Activated CD4-positive, alpha-beta T cell treated with anti-CD3 and anti-CD28 coated beads for 36 hours (primary cell): ENCODE measurements around the gene DGKZ. TPM values are rescaled to one million over a fixed set of nuclear protein-coding genes. Genes with fewer than 3 reads are reported as not detected.
"Not testable (repeated sequence)": the region's sequence is repeated elsewhere in the genome, so short reads cannot be mapped to it uniquely, and the experiment has no call there.

Experiments used
- ATAC-seq: fragments of 200-7000 bp; cut with Tn5 transposase; one replicate; pipeline ENCODE4 v1.10.0; 2021; ENCODE audit warnings: mild to moderate bottlenecking, moderate library complexity
- CTCF ChIA-PET: fragments of 350-600 bp; sonication (Branson Sonifier 250); formaldehyde crosslinking; loops from one replicate; lab custom pipeline; 2021; ENCODE audit warnings: antibody characterized with exemption; lab: Charles Lee
- POLR2A ChIA-PET: fragments of 350-600 bp; sonication (Branson Sonifier 250); formaldehyde crosslinking; loops from one replicate; lab custom pipeline; 2021; ENCODE audit warnings: antibody characterized with exemption, inconsistent platforms; lab: Charles Lee
- DNase-seq: peaks from one replicate; pipeline ENCODE4 v3.0.0-alpha.2; 2020
- H3K27ac Mint-ChIP-seq: one replicate; pipeline ENCODE4 v1.8.0; 2021; ENCODE audit warnings: mixed read lengths
- H3K27me3 Mint-ChIP-seq: one replicate; pipeline ENCODE4 v1.8.0; 2021; ENCODE audit warnings: mixed read lengths
- H3K36me3 Mint-ChIP-seq: one replicate; pipeline ENCODE4 v1.8.0; 2021; ENCODE audit warnings: low read depth, mixed read lengths
- H3K4me1 Mint-ChIP-seq: one replicate; pipeline ENCODE4 v1.8.0; 2021; ENCODE audit warnings: mixed read lengths
- H3K4me3 Mint-ChIP-seq: one replicate; pipeline ENCODE4 v1.8.0; 2021; ENCODE audit warnings: mild to moderate bottlenecking, moderate library complexity, mixed read lengths
- H3K9me3 Mint-ChIP-seq: one replicate; pipeline ENCODE4 v1.8.0; 2021; ENCODE audit warnings: low read depth, mixed read lengths
- intact Hi-C, 2 experiments: fragments of 100-400 bp; cut with DNase I in 1 of 2; cut with micrococcal nuclease in 1 of 2; formaldehyde crosslinking; loops; one replicate each; pipeline versions ENCODE4 v1.14.2 to v1.15.1; 2022 to 2024; cut with DNase I, micrococcal nuclease
- total RNA-seq, 2 experiments: library from RNA; stranded (reverse); gene quantifications; one replicate each; pipeline ENCODE4 v1.2.3, GENCODE V29; 2021

DGKZ gene
- total RNA-seq, 2 experiments from 2014 or later, result 87.6 to 101 TPM

DNA sequence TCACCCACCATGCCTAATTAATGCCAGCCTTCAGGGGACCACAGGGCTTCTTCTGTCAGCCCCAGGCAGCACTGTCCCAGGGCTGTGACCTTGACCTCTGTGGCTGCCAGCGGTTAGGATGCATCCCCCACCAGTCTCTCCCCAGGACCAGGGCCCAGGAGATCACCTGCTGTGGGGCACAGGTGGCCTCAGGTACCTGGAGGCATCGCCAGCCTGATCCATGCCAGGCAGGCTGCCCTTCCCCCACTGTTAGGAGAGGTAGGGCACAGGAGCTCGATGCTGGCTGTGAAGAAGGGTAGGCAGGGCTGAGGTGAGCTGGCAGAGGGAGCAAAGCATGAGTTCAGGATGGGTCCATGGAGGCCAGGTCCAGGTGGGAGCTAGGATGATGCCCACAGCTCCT, 17.5 kb downstream of the DGKZ start:
- POLR2A ChIA-PET, result no interaction called here
- Mint-ChIP-seq H3K36me3 (peaks cover 8% of the 10 kb centered on the region), H3K9me3 (no peaks in the 10 kb centered on the region), H3K27ac (peak overlapping the region; percentile 22), H3K4me1 (peaks cover 49% of the 10 kb centered on the region), H3K27me3 (no peaks in the 10 kb centered on the region), H3K4me3 (no peak overlapping the region)
- DNase-seq (no peak), ATAC-seq (no peak)
- intact Hi-C loops, result loop anchor here in 1 of 2 experiments (5.0 to 10.0 kb wide), 2 partner anchors 60 to 127 kb away; no protein-coding TSS in a partner anchor
- CTCF ChIA-PET, result interaction anchor here (0.6 to 7.3 kb wide), 5 partner anchors 13 to 177 kb away, joined by 3 to 141 read pairs (median 3); partner anchors contain the start of genes CHRM4 and DGKZ

DNA sequence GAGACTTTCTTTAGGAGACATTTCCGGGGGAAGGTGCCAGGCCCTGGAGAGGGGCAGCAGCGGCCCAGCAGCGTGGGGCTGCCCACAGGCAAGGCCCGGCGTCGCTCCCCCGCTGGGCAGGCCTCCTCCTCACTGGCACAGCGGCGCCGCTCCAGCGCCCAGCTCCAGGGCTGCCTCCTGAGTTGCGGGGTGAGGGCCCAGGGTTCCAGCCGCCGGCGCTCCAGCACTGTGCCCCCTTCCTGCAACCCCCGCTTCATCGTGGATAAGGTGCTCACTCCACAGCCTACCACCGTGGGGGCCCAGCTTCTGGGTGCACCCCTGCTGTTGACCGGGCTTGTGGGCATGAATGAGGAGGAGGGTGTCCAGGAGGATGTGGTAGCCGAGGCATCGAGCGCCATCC, 19.0 kb downstream of the DGKZ start:
- peaks cover 15% of the 10 kb centered on the region for H3K36me3 Mint-ChIP-seq
- CTCF ChIA-PET, result interaction anchor here (0.9 to 7.3 kb wide), 6 partner anchors 8 to 123 kb away, joined by 3 to 141 read pairs (median 4); partner anchors contain the start of gene DGKZ
- H3K4me3 Mint-ChIP-seq, result no peak overlapping the region
- no peaks in the 10 kb centered on the region for H3K9me3 Mint-ChIP-seq
- no peak for DNase-seq
- no peak overlapping the region for H3K27ac Mint-ChIP-seq
- peaks cover 39% of the 10 kb centered on the region for H3K4me1 Mint-ChIP-seq
- H3K27me3 Mint-ChIP-seq, result no peaks in the 10 kb centered on the region
- ATAC-seq, result no peak
- intact Hi-C loops, result loop anchor here in 1 of 2 experiments (2.0 to 10.0 kb wide), 3 partner anchors 13 to 129 kb away; no protein-coding TSS in a partner anchor
- POLR2A ChIA-PET, result interaction anchor here (0.6 to 1.2 kb wide), 3 partner anchors 13 to 138 kb away, joined by 3 read pairs; no protein-coding TSS in a partner anchor

DNA sequence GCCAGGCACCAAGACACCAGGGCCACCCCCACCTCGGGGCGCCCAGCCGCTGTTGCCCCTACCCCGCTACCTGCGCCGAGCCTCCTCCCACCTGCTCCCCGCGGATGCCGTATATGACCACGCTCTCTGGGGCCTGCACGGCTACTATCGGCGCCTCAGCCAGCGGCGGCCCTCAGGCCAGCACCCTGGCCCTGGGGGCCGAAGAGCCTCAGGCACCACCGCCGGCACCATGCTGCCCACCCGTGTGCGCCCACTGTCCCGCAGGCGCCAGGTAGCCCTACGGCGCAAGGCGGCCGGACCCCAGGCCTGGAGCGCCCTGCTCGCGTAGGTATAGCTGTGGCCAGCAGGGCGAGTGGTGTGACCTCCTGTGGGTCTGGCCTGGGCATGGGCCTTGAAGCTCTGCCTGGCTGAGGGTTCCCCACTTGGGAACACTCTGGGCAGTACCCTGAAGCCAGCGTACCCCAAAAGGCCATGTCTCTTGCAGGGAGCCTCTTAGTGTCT, 19.4 kb downstream of the DGKZ start:
- peaks cover 15% of the 10 kb centered on the region for H3K36me3 Mint-ChIP-seq
- H3K4me3 Mint-ChIP-seq, result no peak overlapping the region
- peak overlapping the region; percentile 83 for H3K27ac Mint-ChIP-seq
- H3K4me1 Mint-ChIP-seq, result peaks cover 35% of the 10 kb centered on the region
- intact Hi-C loops, result loop anchor here (1.0 to 10.0 kb wide), 6 partner anchors 14 to 129 kb away; partner anchors contain the start of gene DGKZ (in 1 of the 2)
- no peak for ATAC-seq
- ChIA-PET CTCF (interaction anchor here (0.7 to 7.3 kb wide), 4 partner anchors 8 to 123 kb away, joined by 3 to 141 read pairs (median 4); partner anchors contain the start of gene DGKZ), POLR2A (interaction anchor here (0.6 to 1.2 kb wide), 3 partner anchors 13 to 137 kb away, joined by 3 read pairs; no protein-coding TSS in a partner anchor)
- H3K9me3 Mint-ChIP-seq, result no peaks in the 10 kb centered on the region
- H3K27me3 Mint-ChIP-seq, result no peaks in the 10 kb centered on the region
- DNase-seq, result no peak

DNA sequence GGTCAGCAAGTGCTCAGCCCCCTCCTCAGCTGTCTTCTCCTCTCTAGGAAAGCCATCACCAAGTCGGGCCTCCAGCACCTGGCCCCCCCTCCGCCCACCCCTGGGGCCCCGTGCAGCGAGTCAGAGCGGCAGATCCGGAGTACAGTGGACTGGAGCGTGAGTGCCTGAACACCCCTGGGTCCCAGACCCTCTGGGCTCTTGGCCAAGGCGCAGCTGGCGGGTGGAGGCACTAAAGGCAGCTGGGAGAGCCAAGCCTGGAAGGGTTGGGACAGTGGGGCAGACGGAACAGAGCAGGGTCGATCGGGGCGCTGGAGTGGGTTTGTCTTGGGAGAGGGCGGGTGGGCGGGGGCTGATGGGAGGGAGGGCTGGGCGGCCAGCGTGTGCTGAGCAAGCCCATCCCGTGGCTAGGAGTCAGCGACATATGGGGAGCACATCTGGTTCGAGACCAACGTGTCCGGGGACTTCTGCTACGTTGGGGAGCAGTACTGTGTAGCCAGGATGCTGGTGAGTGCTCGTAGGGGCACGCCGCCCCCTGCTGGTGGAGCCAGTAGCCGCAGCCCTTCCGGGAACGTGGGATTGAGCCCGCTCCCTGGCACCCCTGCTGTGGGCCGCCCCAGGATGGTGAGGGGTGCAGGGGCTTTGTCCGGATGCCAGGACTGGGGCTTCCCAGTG, 20.1 kb downstream of the DGKZ start:
- Mint-ChIP-seq H3K27me3 (no peaks in the 10 kb centered on the region), H3K36me3 (peaks cover 15% of the 10 kb centered on the region), H3K9me3 (no peaks in the 10 kb centered on the region), H3K27ac (peak overlapping the region; percentile 83), H3K4me3 (no peak overlapping the region), H3K4me1 (peaks cover 30% of the 10 kb centered on the region)
- intact Hi-C loops, result loop anchor here (1.0 to 10.0 kb wide), 6 partner anchors 15 to 130 kb away; partner anchors contain the start of gene DGKZ (in 1 of the 2)
- DNase-seq, result peak; percentile 87
- ChIA-PET POLR2A (no interaction called here), CTCF (interaction anchor here (0.7 to 7.3 kb wide), 7 partner anchors 8 to 124 kb away, joined by 3 to 141 read pairs (median 4); partner anchors contain the start of gene DGKZ)
- ATAC-seq, result peak; percentile 86

DNA sequence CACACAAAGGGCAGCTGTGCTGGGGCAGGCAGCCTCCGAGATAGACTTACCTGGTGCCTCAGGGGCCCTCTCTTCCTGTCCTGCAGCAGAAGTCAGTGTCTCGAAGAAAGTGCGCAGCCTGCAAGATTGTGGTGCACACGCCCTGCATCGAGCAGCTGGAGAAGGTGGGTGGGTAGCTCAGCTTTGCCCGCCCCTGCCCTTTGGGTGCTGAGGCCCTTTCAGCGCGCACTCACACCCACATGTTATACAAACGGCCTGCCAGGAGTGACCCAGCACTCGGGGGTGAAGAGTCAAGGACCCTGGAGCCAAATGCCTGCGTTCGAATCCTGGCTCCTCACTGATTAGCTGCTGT, 20.6 kb downstream of the DGKZ start:
- no peak for DNase-seq
- no peak overlapping the region for H3K4me3 Mint-ChIP-seq
- H3K27me3 Mint-ChIP-seq, result no peaks in the 10 kb centered on the region
- peaks cover 25% of the 10 kb centered on the region for H3K4me1 Mint-ChIP-seq
- H3K9me3 Mint-ChIP-seq, result no peaks in the 10 kb centered on the region
- ChIA-PET CTCF (interaction anchor here (0.7 to 7.3 kb wide), 6 partner anchors 9 to 785 kb away, joined by 3 to 141 read pairs (median 6); partner anchors contain the start of gene DGKZ), POLR2A (no interaction called here)
- peaks cover 15% of the 10 kb centered on the region for H3K36me3 Mint-ChIP-seq
- intact Hi-C loops, result loop anchor here (1.0 to 10.0 kb wide), 6 partner anchors 15 to 131 kb away; partner anchors contain the start of gene DGKZ (in 1 of the 2)
- no peak overlapping the region for H3K27ac Mint-ChIP-seq
- ATAC-seq, result no peak

DNA sequence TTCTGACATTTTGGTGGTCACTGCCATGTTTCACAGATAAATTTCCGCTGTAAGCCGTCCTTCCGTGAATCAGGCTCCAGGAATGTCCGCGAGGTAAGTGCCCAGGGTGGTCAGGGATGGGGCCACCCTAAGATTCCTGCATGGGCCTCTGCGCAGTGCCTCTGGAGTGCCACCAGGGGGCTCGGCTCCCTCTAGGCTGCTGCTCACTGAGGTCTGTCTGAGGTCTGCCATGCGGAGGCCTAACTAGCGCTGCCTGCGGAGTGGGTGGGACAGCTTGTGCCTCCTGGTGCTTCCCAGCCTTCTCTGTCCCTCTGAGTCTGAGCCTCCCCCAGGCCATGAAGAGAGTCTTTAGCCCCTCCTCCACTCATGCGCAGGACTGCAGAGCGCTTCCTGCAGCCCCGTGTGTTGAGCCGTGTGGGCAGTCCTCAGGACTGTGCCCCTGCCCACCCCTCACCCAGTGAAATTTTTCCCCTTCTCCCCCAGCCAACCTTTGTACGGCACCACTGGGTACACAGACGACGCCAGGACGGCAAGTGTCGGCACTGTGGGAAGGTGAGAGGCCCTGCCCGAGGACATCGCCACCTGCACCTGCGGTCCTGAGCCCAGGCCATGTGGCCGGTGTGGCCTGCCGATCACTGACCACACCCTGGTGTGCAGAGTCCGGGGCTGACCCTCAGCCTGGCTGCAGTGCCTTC, 22.3 kb downstream of the DGKZ start:
- H3K36me3 Mint-ChIP-seq, result peaks cover 17% of the 10 kb centered on the region
- H3K9me3 Mint-ChIP-seq, result no peaks in the 10 kb centered on the region
- H3K4me3 Mint-ChIP-seq, result no peak overlapping the region
- DNase-seq (peak; percentile 77), ATAC-seq (peak; percentile 73)
- peak overlapping the region; percentile 31 for H3K27ac Mint-ChIP-seq
- intact Hi-C loops, result loop anchor here (1.0 to 10.0 kb wide), 3 partner anchors 65 to 169 kb away; no protein-coding TSS in a partner anchor
- CTCF ChIA-PET, result interaction anchor here (0.6 to 7.3 kb wide), 4 partner anchors 11 to 30 kb away, joined by 3 to 141 read pairs (median 12); partner anchors contain the start of gene DGKZ
- no peaks in the 10 kb centered on the region for H3K27me3 Mint-ChIP-seq
- POLR2A ChIA-PET, result no interaction called here
- H3K4me1 Mint-ChIP-seq, result peaks cover 14% of the 10 kb centered on the region

GRCh38 chr11:46370253-46370652, 23.0 kb downstream of the DGKZ start:
- ATAC-seq (no peak), DNase-seq (no peak)
- H3K27ac Mint-ChIP-seq, result no peak overlapping the region
- H3K9me3 Mint-ChIP-seq, result no peaks in the 10 kb centered on the region
- CTCF ChIA-PET, result interaction anchor here (3.0 to 7.3 kb wide), 2 partner anchors 11 to 18 kb away, joined by 22 to 141 read pairs; partner anchors contain the start of gene DGKZ
- H3K36me3 Mint-ChIP-seq, result peaks cover 17% of the 10 kb centered on the region
- POLR2A ChIA-PET, result no interaction called here
- no peak overlapping the region for H3K4me3 Mint-ChIP-seq
- no peaks in the 10 kb centered on the region for H3K27me3 Mint-ChIP-seq
- intact Hi-C loops, result no loop called here
- peaks cover 10% of the 10 kb centered on the region for H3K4me1 Mint-ChIP-seq

DNA sequence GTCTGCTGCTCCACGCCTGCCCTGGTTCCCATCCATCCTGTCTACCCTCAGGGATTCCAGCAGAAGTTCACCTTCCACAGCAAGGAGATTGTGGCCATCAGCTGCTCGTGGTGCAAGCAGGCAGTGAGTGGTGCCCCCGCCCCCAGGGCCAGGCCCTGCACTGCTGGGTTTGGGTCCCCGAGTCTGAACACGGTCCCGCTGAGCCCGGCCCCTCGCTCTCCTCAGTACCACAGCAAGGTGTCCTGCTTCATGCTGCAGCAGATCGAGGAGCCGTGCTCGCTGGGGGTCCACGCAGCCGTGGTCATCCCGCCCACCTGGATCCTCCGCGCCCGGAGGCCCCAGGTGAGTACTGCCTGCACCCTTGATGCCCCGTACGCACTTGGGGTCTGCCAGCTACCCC, 24.0 kb downstream of the DGKZ start:
- H3K4me3 Mint-ChIP-seq, DNase-seq, H3K4me1 Mint-ChIP-seq, intact Hi-C loops, ATAC-seq, H3K9me3 Mint-ChIP-seq, H3K27me3 Mint-ChIP-seq, H3K27ac Mint-ChIP-seq: not testable (repeated sequence)
- peaks cover 19% of the 10 kb centered on the region for H3K36me3 Mint-ChIP-seq
- CTCF ChIA-PET, result interaction anchor here (1.1 kb wide), 1 partner anchor 18 kb away, joined by 3 read pairs; no protein-coding TSS in a partner anchor
- POLR2A ChIA-PET, result interaction anchor here (0.6 kb wide), 1 partner anchor 545 kb away, joined by 4 read pairs; no protein-coding TSS in a partner anchor

- intact Hi-C loops, result no loop called here
- H3K27ac Mint-ChIP-seq, result no peak overlapping the region
- H3K4me3 Mint-ChIP-seq, result no peak overlapping the region
- H3K27me3 Mint-ChIP-seq, result no peaks in the 10 kb centered on the region
- H3K4me1 Mint-ChIP-seq, result peaks cover 4% of the 10 kb centered on the region
- ATAC-seq (no peak), DNase-seq (no peak)
- CTCF ChIA-PET, result interaction anchor here (0.8 to 1.1 kb wide), 2 partner anchors 14 to 19 kb away, joined by 3 read pairs; no protein-coding TSS in a partner anchor
- no peaks in the 10 kb centered on the region for H3K9me3 Mint-ChIP-seq
- POLR2A ChIA-PET, result no interaction called here
- peaks cover 27% of the 10 kb centered on the region for H3K36me3 Mint-ChIP-seq
These were observed 24.8 kb downstream of the DGKZ start for GRCh38 chr11:46372086-46372485.

GRCh38 chr11:46372501-46372900, 25.2 kb downstream of the DGKZ start:
- CTCF ChIA-PET, result interaction anchor here (0.8 to 1.1 kb wide), 2 partner anchors 14 to 20 kb away, joined by 3 read pairs; no protein-coding TSS in a partner anchor
- ATAC-seq, POLR2A ChIA-PET, H3K4me1 Mint-ChIP-seq, H3K9me3 Mint-ChIP-seq, intact Hi-C loops, H3K27me3 Mint-ChIP-seq, H3K4me3 Mint-ChIP-seq, H3K27ac Mint-ChIP-seq, DNase-seq: not testable (repeated sequence)
- H3K36me3 Mint-ChIP-seq, result peaks cover 29% of the 10 kb centered on the region
